HCT116 (cell line): ENCODE results near the gene AADACL4. TPM values are rescaled to one million over a fixed set of nuclear protein-coding genes. Genes with fewer than 3 reads are reported as not detected.

Experiments used
- ATAC-seq: fragments of 200-7000 bp; cut with Tn5 transposase; 2 replicates; pipeline ENCODE4 v1.9.1; 2020; ENCODE audit warnings: mild to moderate bottlenecking, moderate library complexity
- BruUV-seq: library from RNA; stranded (reverse); fragments of 400-500 nt; replicated peaks from 2 replicates; lab custom pipeline; 2021; lab: Mats Ljungman, UMichigan
- CTCF ChIA-PET: fragments of 300-600 bp; sonication (Branson Sonifier 250); formaldehyde crosslinking; loops from one replicate; lab custom pipeline; 2021; ENCODE audit warnings: antibody characterized with exemption; lab: Charles Lee
- POLR2A ChIA-PET: fragments of 300-600, 350-600 bp; sonication (Branson Sonifier 250); formaldehyde crosslinking; loops from one replicate; lab custom pipeline; 2021; ENCODE audit warnings: antibody characterized with exemption; lab: Charles Lee
- RAD21 ChIA-PET, 2 experiments: fragments of 300-600 bp; sonication (Branson Sonifier 250); formaldehyde crosslinking; loops; one replicate each; lab custom pipeline; 2023; ENCODE audit warnings: low total read pairs in 2 of 2; ENCODE audit not compliant: uncharacterized antibody in 2 of 2, unreplicated experiment in 2 of 2, low non-redundant PET in 1 of 2; lab: Charles Lee
- DNase-seq: peaks from one replicate; pipeline ENCODE4 v3.0.0-alpha.2; 2010; ENCODE audit warnings: low read depth, low spot score
- H2AFZ ChIP-seq: fragments of 200-600 bp; shearing (Covaris generic), sonication (generic); 2 replicates; pipeline ENCODE4 v1.6.1; 2017; ENCODE audit warnings: low read depth, mixed run types, mixed read lengths, antibody characterized with exemption, low read length; ENCODE audit not compliant: poor library complexity, severe bottlenecking
- H3K27ac ChIP-seq: 2 replicates; pipeline ENCODE4 v1.5.1; 2012; ENCODE audit warnings: low read depth, low read length
- H3K27me3 ChIP-seq: fragments of 200-600 bp; sonication (generic); 2 replicates; pipeline ENCODE4 v1.6.1; 2016; ENCODE audit warnings: mixed run types, low read length, mixed read lengths; ENCODE audit not compliant: insufficient read depth
- H3K36me3 ChIP-seq, 2 experiments: fragments of 200-500 bp in 1 of 2; fragments of 200-600 bp in 1 of 2; sonication (Bioruptor generic) in 1 of 2; sonication (generic) in 1 of 2; 2 replicates each; pipeline versions ENCODE4 v1.5.1 to v1.6.1; 2014 to 2016; ENCODE audit warnings: low read length in 2 of 2, inconsistent platforms in 1 of 2, mixed read lengths in 1 of 2, mixed run types in 1 of 2; ENCODE audit not compliant: insufficient read depth in 2 of 2, control insufficient read depth in 1 of 2
- H3K4me1 ChIP-seq, 2 experiments: fragments of 200-600 bp in 1 of 2; sonication (generic) in 1 of 2; 2 replicates each; pipeline versions ENCODE4 v1.5.1 to v1.6.1; 2012 to 2017; ENCODE audit warnings: low read length in 2 of 2, inconsistent platforms in 1 of 2, mild to moderate bottlenecking in 1 of 2, mixed read lengths in 1 of 2, mixed run types in 1 of 2, moderate library complexity in 1 of 2; ENCODE audit not compliant: insufficient read depth in 2 of 2, control insufficient read depth in 1 of 2
- H3K4me2 ChIP-seq: fragments of 200-600 bp; sonication (generic); 2 replicates; pipeline ENCODE4 v1.6.1; 2017; ENCODE audit warnings: mixed run types, low read length, mixed read lengths
- H3K4me3 ChIP-seq, 2 experiments: fragments of 200-600 bp in 1 of 2; sonication (generic) in 1 of 2; replicated peaks in 1 of 2; 2 replicates each; pipeline ENCODE4 v1.5.1; 2011 to 2016; ENCODE audit warnings: low read length in 2 of 2, control low read depth in 1 of 2, low read depth in 1 of 2, mild to moderate bottlenecking in 1 of 2, mixed read lengths in 1 of 2, mixed run types in 1 of 2
- H3K79me2 ChIP-seq: fragments of 200-600 bp; sonication (generic); 2 replicates; pipeline ENCODE4 v1.6.1; 2017; ENCODE audit warnings: mild to moderate bottlenecking, mixed run types, low read length, moderate library complexity, mixed read lengths; ENCODE audit not compliant: insufficient read depth
- H3K9ac ChIP-seq: fragments of 200-600 bp; sonication (generic); 2 replicates; pipeline ENCODE4 v1.6.1; 2016; ENCODE audit warnings: low read length, mixed read lengths
- H3K9me2 ChIP-seq: fragments of 200-600 bp; sonication (generic), shearing (Covaris generic); 2 replicates; pipeline ENCODE4 v1.6.1; 2017; ENCODE audit warnings: mixed run types, mild to moderate bottlenecking, moderate library complexity; ENCODE audit not compliant: insufficient read depth
- H3K9me3 ChIP-seq, 2 experiments: fragments of 200-500 bp in 1 of 2; fragments of 200-600 bp in 1 of 2; sonication (Bioruptor generic) in 1 of 2; sonication (generic) in 1 of 2; 2 replicates each; pipeline ENCODE4 v1.6.1; 2014 to 2017; ENCODE audit warnings: low read length in 2 of 2, mixed read lengths in 2 of 2, inconsistent platforms in 1 of 2, low read depth in 1 of 2, mild to moderate bottlenecking in 1 of 2, mixed run types in 1 of 2, moderate library complexity in 1 of 2; ENCODE audit not compliant: control insufficient read depth in 1 of 2, insufficient read depth in 1 of 2
- H4K20me1 ChIP-seq: fragments of 200-600 bp; sonication (generic), shearing (Covaris generic); 2 replicates; pipeline ENCODE4 v1.6.1; 2017; ENCODE audit warnings: mixed run types, mild to moderate bottlenecking, moderate library complexity; ENCODE audit not compliant: insufficient read depth
- ATF3 ChIP-seq: IDR thresholded peaks from 2 replicates; pipeline ENCODE4 v1.6.1; 2012
- CTCF ChIP-seq, 3 experiments: fragments of 200-600 bp in 1 of 3; sonication (generic) in 1 of 3; IDR thresholded peaks in 2 of 3; conservative IDR thresholded peaks in 1 of 3; 2 replicates each; pipeline ENCODE4 v1.5.1; 2012 to 2017; ENCODE audit warnings: low read depth in 2 of 3, low read length in 2 of 3, antibody characterized with exemption in 1 of 3, borderline replicate concordance in 1 of 3, control low read depth in 1 of 3, mild to moderate bottlenecking in 1 of 3, mixed read lengths in 1 of 3, mixed run types in 1 of 3, moderate library complexity in 1 of 3; ENCODE audit not compliant: insufficient read depth in 1 of 3
- FOSL1 ChIP-seq: IDR thresholded peaks from 2 replicates; pipeline ENCODE4 v1.6.1; 2012; ENCODE audit warnings: low read depth
- JUND ChIP-seq: IDR thresholded peaks from 2 replicates; pipeline ENCODE4 v1.6.1; 2012
- POLR2AphosphoS5 ChIP-seq: IDR thresholded peaks from 2 replicates; pipeline ENCODE4 v1.6.1; 2011; ENCODE audit warnings: mild to moderate bottlenecking, low read depth, low read length, moderate library complexity
- RAD21 ChIP-seq: IDR thresholded peaks from 2 replicates; pipeline ENCODE4 v1.6.1; 2012; ENCODE audit warnings: low read depth, mild to moderate bottlenecking
- intact Hi-C: fragments of 100-400 bp; cut with micrococcal nuclease; formaldehyde crosslinking; loops from 2 replicates; pipeline ENCODE4 v1.10.0; 2022
- total RNA-seq: library from RNA; stranded (reverse); gene quantifications from one replicate; pipeline ENCODE4 v1.2.1, GENCODE V29; 2021; ENCODE audit not compliant: unreplicated experiment

The AADACL4 gene
- total RNA-seq, 1 experiment from 2014 or later: not detected

- TF ChIP-seq ATF3: no peak
- TF ChIP-seq, all 23 proteins: peak for 0
Measured at GRCh38 chr1:12595757-12596006, 48.2 kb upstream of the AADACL4 start (continued).

GRCh38 chr1:12596007-12596821, 47.7 kb upstream of the AADACL4 start:
- TSS peak; percentile 41 for BruUV-seq
- H3K9me2 ChIP-seq: no peaks in the 10 kb centered on the region
- peaks cover 65% of the 10 kb centered on the region for H3K79me2 ChIP-seq
- H3K9ac ChIP-seq: peak overlapping the region; percentile 67
- no peaks in the 10 kb centered on the region for H4K20me1 ChIP-seq
- ChIA-PET CTCF (interaction anchor here (1.3 to 2.6 kb wide), 2 partner anchors 22 to 23 kb away, joined by 3 to 12 read pairs; no protein-coding TSS in a partner anchor), RAD21 (interaction anchor here (0.7 to 1.5 kb wide), 4 partner anchors 20 to 116 kb away, joined by 3 to 4 read pairs (median 3); no protein-coding TSS in a partner anchor), POLR2A (interaction anchor here (0.6 kb wide), 1 partner anchor 21 kb away, joined by 3 read pairs; no protein-coding TSS in a partner anchor)
- H3K4me1 ChIP-seq: peaks cover 46 to 81% of the 10 kb centered on the region in 2 experiments
- TF ChIP-seq CTCF (IDR thresholded peaks at IDR 0.05 in 2 of 3, conservative IDR thresholded peaks at IDR 0.05 in 1 of 3; ENCODE audit: borderline replicate concordance in 1 of 3, insufficient read depth in 1 of 3, low read depth in 2 of 3, low read length in 2 of 3) (no peak), POLR2AphosphoS5 (peak; percentile 54), FOSL1 (no peak), JUND (no peak), RAD21 (no peak)
- peak overlapping the region; percentile 76 for H3K27ac ChIP-seq
- intact Hi-C loops: loop anchor here (5.0 kb wide), 1 partner anchor 119 kb away; no protein-coding TSS in a partner anchor
- DNase-seq (no peak), ATAC-seq (peak; percentile 81)
- H3K36me3 ChIP-seq: no peaks in the 10 kb centered on the region
- no peaks in the 10 kb centered on the region for H3K27me3 ChIP-seq
- H3K9me3 ChIP-seq: no peaks in the 10 kb centered on the region
- H2AFZ ChIP-seq: no peak overlapping the region
- H3K4me2 ChIP-seq: peak overlapping the region; percentile 76
- peak overlapping the region; percentile 32 to 54 for H3K4me3 ChIP-seq
